Ovary (tissue), 3 donors: ENCODE measurements around the gene SH2B3.

ENCODE experiments used
- EP300 ChIP-seq: sonication (generic); formaldehyde crosslinking; IDR thresholded peaks from one replicate; pipeline ENCODE4 v1.6.1; 2017; ENCODE audit warnings: antibody characterized with exemption
- POLR2A ChIP-seq: fragments of 450-650 bp; IDR thresholded peaks from one replicate; pipeline ENCODE4 v1.6.1; 2017; ENCODE audit warnings: antibody characterized with exemption, mild to moderate bottlenecking, moderate library complexity
- TF ChIP-seq, protein P1 (sequence below), 3 donors: fragments of 450-650 bp in 2 of 3; fragments of 200-600 bp in 1 of 3; IDR thresholded peaks; one replicate each; pipeline versions ENCODE4 v1.5.1 to v1.8.0; 2016 to 2022; ENCODE audit warnings: antibody characterized with exemption in 3 of 3, mild to moderate bottlenecking in 1 of 3
- donor health status: DM: no; HTN: no; CAD: no.

DNA sequence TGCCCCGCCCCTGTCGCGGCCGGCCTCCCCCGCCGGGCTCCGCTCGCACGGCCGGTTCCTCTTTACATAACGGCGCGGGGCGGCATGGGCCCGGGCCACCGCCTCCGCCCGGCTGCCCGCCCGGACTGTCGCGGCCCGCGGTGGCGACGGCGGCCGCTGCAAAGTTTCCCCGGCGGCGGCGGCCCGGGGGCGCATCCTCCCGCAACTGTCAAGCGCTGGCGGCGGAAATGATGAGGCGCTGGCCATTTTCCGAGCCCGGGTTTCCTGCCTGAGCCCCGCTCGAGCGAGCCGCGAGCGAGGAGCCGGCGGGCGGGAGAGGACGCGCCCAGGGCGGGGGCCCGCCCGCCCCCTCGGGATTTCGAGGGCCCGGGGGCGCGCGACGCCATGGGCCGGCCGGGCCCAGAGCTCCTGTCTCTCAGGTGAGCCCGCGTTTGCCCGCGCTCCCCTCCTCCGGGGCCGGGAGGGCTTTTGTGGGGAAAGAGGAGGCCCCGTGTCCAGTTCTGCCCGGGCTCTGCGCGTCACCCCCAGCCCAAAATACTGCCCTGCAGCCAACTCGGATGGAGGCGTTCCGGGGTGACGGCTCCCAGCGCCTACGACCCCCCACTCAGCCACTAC is at the start of gene SH2B3:
- TF ChIP-seq, protein P1, sequence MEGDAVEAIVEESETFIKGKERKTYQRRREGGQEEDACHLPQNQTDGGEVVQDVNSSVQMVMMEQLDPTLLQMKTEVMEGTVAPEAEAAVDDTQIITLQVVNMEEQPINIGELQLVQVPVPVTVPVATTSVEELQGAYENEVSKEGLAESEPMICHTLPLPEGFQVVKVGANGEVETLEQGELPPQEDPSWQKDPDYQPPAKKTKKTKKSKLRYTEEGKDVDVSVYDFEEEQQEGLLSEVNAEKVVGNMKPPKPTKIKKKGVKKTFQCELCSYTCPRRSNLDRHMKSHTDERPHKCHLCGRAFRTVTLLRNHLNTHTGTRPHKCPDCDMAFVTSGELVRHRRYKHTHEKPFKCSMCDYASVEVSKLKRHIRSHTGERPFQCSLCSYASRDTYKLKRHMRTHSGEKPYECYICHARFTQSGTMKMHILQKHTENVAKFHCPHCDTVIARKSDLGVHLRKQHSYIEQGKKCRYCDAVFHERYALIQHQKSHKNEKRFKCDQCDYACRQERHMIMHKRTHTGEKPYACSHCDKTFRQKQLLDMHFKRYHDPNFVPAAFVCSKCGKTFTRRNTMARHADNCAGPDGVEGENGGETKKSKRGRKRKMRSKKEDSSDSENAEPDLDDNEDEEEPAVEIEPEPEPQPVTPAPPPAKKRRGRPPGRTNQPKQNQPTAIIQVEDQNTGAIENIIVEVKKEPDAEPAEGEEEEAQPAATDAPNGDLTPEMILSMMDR (IDR thresholded peaks at IDR 0.05) = peak in 1 of 3 donors; percentile 5
- no peak for TF ChIP-seq EP300
- TF ChIP-seq POLR2A = peak; percentile 22
